Measurements from ENCODE around the gene CSNK1A1. TPM values are rescaled to one million over a fixed set of nuclear protein-coding genes. Genes with fewer than 3 reads are reported as not detected.
"Not testable (repeated sequence)": the region's sequence is repeated elsewhere in the genome, so short reads cannot be mapped to it uniquely, and the experiment has no call there.

CSNK1A1 gene
- total RNA-seq, 1 donor: 487 TPM

DNA sequence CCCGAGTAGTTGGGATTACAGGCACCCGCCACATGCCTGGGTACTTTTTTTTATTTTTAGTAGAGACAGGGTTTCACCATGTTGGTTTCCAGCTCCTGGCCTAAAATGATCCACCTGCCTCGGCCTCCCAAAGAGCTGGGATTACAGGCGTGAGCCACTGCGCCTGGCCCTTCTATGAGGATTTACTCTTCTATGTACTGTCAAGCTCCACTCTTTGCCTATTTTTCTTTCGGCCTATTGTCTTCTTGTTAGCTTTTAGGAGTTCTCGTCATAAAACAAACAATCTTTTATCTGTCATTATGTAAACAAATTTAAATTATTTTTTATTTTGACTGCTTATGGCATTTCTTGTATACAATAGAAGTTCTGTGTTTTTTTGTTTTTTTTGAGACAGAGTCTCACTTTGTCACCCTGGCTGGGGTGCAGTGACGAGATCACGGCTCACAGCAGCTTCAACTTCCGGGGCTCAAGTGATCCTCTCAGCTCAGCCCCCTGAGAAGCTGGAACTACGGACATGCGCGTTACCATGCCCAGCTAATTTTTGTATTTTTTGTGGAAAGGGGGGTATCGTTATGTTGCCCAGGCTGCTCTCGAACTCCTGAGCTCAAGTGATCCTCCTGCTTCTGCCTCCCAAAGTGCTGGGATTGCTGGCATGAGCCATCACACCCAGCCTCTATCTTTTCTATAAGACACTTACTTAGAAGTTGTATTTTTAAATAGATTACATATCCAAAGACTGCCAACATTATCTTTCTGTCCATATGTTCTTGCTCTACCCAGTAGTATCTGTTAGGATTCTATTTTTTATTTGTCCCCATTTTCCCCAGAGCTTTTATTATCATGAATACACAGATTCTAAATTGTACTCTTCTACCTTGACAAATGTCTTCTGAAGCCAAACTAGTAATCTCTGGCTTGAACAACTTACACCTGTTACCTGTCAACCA is 29.2 kb downstream of the CSNK1A1 start:
- DNase-seq (ENCODE audit: low read depth): no peak
- H3K4me3 ChIP-seq (ENCODE audit: low read depth, low read length): no peak overlapping the region
- TF ChIP-seq CTCF (IDR thresholded peaks at IDR 0.05; ENCODE audit: insufficient read depth, low read depth, low read length): no peak

- DNase-seq (ENCODE audit: low read depth): no peak
- no peak overlapping the region for H3K4me3 ChIP-seq (ENCODE audit: low read depth, low read length)
- TF ChIP-seq CTCF (IDR thresholded peaks at IDR 0.05; ENCODE audit: insufficient read depth, low read depth, low read length): no peak
Observed at GRCh38 chr5:149519601-149520000, 31.6 kb downstream of the CSNK1A1 start.

DNA sequence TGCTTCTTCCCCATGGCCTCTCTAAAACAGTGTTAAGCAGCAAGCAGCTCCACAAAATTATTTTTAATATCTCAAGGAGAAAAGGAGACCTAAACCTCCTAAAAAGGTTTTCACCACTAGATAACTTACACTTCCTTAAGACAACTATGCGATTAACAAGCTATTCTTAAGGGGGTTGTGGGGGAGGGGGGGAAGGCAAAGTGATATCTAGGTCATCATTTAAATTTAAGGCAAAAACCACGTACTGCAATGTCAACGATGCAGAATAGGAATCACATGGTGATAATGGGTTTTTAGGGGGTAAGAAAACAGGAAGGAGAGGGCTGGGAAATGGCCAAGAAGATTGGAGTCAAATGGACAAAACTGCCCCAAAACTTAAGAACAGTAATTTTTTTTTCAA is 32.6 kb downstream of the CSNK1A1 start:
- H3K4me3 ChIP-seq (ENCODE audit: low read depth, low read length): no peak overlapping the region
- TF ChIP-seq CTCF (IDR thresholded peaks at IDR 0.05; ENCODE audit: insufficient read depth, low read depth, low read length): no peak
- DNase-seq (ENCODE audit: low read depth): no peak

DNA sequence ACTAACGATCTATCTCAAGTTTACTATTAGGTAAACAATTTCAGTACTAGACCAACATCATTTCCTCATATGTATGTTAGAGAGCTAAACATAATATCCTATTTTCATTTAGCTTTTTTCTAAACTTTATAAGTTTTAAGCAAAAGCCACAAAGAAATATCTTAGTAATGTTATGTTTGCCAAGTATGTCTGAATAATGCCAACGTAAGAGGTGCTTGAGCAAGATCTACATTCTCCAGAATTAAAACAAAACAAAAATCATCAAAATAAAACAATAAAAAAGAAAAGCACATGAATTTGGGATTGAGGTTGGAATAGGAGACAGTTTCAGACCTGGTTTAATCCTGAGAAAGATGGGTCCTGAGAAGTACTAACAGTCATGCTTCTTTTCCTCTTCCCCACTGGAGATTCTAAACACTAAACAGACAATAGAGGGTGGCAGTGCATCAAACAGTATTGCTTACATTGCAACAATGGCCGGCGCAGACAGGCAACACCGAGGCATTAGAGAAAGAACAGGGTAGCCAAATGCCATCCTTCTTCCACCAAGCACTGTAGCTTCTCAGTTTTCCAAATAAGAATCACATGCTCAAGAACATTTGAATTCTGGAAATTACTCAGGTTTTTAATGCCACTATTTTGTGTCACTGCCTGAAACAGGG is 33.6 kb downstream of the CSNK1A1 start:
- peak; percentile 30 for DNase-seq (ENCODE audit: low read depth)
- no peak overlapping the region for H3K4me3 ChIP-seq (ENCODE audit: low read depth, low read length)
- TF ChIP-seq CTCF (IDR thresholded peaks at IDR 0.05; ENCODE audit: insufficient read depth, low read depth, low read length): no peak

- TF ChIP-seq CTCF (IDR thresholded peaks at IDR 0.05; ENCODE audit: insufficient read depth, low read depth, low read length): no peak
- H3K4me3 ChIP-seq (ENCODE audit: low read depth, low read length): no peak overlapping the region
Observed at GRCh38 chr5:149514512-149514911, 36.7 kb downstream of the CSNK1A1 start.

GRCh38 chr5:149513372-149513947 is 37.8 kb downstream of the CSNK1A1 start:
- H3K4me3 ChIP-seq (ENCODE audit: low read depth, low read length); DNase-seq (ENCODE audit: low read depth): not testable (repeated sequence)

More at GRCh38 chr5:149514512-149514911, 36.7 kb downstream of the CSNK1A1 start:
- no peak for DNase-seq (ENCODE audit: low read depth)

- no peak for DNase-seq (ENCODE audit: low read depth)
- no peak for TF ChIP-seq CTCF (IDR thresholded peaks at IDR 0.05; ENCODE audit: insufficient read depth, low read depth, low read length)
- no peak overlapping the region for H3K4me3 ChIP-seq (ENCODE audit: low read depth, low read length)
Observed at GRCh38 chr5:149510136-149510535, 41.1 kb downstream of the CSNK1A1 start.

Measured in fibroblast of villous mesenchyme (primary cell).